ENCODE measurements around the gene LHFPL2.
A peak's percentile ranks its signal among the peaks of the same experiment; 100 is the strongest.

LHFPL2 gene

DNA sequence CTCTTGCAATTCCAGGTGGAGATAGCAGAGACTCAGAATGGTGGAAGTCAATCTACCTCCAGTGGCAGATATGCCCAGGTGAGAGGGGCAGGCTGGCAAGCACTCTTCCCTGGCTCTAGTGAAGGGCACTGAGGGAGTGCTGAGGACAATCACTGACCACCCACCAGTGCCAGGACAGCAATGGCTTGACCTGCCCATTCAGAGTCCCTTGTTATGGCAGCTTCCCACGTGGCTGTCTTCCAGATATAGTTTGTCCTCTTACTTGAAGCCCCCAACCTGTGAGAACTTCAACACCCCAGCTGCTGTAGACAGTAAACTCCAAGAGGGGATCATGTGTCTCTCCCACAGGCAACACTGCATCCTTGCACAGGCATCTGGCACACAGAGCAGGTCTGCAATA, 104.7 kb downstream of the LHFPL2 start:
- no peak for DNase-seq (ENCODE audit: low spot score)

DNA sequence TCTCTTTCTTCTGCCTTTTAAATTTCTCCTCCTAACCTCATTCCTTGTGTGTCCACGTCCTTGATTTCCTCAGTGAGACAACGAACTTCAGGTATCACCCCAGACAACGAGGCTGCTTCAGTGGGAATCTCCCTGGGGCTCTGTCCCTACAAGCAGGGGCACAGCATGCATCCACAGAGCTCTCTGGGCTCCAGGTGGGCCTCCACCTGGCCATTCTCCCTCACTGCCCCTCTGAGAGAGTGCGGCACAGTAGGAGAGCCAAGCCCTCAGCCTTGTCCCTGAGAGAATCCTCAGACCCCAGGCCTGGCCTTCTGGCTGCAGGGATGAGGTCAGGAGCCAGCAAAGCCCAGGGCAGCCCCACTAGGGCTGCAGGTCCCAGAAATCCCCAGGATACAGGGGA, 105.3 kb downstream of the LHFPL2 start:
- no peak for DNase-seq (ENCODE audit: low spot score)

DNA sequence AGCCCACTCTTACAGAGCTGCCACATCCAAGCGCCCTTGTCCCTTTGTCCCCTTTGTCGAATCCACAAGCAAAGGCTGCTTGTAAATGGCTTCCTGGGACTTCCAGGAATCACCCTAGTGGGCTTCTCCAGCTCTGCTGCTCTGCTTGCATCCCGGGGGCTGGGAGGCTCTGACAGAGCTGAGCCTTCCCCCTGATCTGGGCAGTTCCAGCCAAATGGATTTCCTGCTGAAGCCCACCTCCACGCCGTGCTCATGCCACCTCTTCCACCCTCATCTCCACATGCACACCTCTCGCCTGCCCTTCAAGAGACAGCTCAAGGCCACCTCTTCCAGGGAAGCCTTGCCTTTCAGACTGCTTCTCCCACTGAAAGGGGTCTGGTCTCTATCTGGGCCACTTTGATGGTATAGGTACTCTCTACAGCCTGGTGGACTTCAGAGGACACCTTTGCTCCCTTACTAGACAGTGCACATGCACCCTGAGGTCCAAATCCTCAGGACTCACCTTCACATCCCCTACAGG, 106.2 kb downstream of the LHFPL2 start:
- DNase-seq (ENCODE audit: low spot score), result no peak

DNA sequence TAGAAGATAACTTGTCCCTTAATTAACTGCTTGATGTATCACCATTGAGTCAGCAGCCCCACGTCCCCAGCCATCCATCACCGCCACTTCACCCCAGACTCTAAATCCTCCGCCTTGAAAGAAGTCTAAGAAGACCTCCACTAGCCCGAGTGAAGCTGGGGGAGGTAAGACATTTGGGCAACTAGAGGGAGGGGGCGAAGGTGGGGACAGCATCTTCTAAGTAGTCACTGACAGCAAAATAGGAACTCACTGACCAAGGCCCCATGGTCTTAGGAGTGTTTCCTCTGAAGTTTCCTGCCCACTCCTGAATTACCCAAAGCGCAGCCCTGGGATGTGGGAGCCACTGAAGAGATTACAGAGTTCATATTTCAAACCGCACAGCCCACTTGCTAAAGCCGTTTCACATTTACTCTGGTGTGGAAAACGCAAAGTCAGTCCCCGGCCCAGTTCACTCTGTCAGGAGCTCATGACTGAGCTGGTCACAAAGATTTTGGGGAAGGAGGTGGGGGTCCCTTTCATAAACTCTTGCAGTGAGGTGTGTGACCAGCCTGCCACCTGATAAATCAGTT, 107.4 kb downstream of the LHFPL2 start:
- no peak for DNase-seq (ENCODE audit: low spot score)

DNA sequence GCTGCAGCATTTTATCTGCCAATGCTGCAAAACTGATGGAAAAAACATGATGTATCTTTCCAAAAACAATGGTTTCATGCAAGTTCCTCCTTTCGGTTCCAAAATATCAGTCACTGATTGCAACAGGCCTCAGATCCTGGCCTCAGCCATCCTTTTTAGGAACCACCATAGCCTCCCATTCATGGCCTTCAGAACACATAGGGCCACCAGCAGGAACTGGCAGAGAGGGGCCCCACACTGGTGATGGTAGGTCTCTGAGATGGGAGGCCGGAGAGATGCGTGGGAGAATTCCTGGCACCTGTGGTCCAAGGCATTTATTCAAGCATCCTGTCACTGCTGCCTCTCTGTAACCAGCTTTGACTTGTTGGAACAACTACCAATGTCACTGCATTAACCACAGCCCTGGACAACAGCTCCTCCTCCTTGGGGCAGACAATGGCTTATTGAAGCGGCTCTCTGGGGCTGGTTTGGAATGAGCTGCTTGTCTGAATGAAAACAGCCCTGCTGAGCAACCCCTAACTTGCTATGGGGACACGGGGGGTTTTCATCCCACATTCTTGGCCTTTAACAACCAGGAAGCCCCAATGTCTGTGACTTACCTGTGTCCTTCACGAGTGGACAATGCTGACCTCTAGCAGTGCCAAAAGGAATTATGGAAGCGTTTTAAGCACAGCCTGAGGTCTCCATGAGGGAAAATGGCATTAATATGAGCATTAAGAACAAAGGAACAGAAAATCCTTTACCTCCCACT, 108.1 kb downstream of the LHFPL2 start:
- DNase-seq (ENCODE audit: low spot score), result no peak

DNA sequence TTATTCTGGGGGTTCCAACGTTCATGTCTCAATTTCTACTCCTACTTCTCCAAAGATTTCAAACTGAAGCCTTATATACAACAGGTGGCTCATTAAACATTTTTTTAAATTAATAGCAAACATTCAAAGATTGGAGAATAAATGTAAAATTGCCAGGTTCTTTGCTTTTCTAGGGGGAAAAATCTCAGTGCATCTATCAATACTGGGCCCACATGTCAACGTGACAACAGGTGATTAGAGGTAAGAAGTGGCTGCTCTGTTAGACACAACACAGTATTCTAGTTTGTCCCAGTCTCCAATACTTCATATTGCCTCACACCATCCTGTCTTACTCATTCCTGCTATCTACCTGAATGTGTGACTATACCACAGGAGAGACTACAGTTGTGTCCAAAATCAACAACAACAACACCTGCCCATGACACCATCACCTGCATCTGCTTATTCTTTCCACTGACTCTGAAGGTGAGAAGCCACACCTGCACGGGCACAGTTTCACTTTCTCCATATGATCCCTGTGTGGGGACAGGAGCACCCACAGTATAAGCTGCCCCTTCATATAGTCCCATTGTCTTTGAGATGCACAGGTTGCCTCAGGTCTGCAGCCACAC, 110.2 kb downstream of the LHFPL2 start:
- no peak for DNase-seq (ENCODE audit: low spot score)

DNA sequence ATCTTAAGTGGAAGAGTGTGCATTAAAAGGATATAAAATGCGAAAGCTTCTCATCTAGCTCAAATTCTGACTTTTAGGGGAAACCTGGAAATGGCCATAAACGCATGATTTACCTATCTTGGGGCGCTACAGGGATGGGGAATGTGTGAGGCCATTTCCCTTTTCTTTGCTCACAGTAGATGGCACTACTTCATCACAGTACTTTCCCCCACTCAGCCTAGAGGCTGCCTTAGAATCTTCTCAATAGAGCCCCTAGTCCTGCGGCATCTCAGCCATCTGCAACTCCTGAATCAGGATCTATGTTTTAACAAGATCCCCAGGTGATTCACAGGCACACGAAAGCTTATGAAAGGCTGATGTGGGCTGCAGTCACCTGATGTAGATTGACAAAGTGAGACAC, 110.8 kb downstream of the LHFPL2 start:
- DNase-seq (ENCODE audit: low spot score), result peak; percentile 32

DNA sequence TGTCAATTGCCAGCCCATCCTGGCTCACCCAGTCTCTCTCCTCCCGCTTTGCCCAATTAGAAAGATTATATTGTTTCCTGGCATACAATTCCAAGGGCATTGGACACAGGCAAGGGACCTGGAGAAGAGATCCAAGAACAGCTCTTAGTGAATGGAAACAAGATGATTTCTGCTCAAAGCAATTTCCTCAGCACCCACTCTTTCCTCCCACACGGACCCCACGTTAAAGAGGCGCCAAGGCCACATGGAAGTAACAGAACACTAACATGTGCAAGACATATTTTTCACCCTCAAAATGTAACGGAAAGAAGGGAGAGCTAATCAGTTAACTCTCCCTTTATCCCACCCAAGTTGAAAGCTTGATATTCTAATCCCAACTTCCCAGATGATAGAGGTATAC, 111.2 kb downstream of the LHFPL2 start:
- no peak for DNase-seq (ENCODE audit: low spot score)

DNA sequence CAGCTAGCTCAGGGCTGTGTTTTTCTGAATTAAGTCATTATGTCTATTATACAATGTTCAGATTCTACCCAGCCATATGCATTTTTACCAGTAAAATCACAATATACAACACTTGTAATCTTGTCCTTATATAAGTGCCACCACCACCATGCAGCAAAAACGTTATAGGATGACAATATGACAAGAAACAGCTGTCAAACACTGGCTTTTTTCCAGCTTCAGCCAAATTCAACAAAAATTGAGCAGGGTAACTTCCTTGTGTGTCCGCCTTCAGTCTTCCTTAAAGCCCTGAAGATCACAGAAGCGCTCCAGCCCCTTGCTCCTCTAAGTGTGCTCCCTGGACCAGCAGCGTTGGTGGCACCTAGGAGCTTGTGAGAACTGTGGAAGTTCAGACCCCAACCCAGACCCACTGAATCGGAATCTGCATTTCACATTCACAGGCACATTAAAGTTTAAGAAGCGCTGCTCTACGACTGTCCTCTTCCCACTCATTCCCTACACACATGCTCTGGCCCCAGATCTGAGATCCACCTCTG, 111.8 kb downstream of the LHFPL2 start:
- no peak for DNase-seq (ENCODE audit: low spot score)

DNA sequence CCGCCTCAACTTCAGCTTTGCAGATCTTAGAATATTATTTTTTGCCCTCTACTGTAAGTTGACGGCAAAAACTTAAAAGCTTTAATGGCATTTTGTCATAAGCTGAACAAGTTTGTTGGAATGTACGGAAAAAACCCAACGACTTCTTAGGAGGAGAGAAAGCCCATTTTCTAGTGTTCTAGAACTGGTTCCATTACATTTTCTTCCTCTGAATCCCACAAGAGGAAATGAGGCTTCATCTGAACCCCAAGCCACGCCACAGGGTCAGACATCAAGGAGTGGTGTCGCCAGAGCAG, 113.7 kb downstream of the LHFPL2 start:
- no peak for DNase-seq (ENCODE audit: low spot score)

DNA sequence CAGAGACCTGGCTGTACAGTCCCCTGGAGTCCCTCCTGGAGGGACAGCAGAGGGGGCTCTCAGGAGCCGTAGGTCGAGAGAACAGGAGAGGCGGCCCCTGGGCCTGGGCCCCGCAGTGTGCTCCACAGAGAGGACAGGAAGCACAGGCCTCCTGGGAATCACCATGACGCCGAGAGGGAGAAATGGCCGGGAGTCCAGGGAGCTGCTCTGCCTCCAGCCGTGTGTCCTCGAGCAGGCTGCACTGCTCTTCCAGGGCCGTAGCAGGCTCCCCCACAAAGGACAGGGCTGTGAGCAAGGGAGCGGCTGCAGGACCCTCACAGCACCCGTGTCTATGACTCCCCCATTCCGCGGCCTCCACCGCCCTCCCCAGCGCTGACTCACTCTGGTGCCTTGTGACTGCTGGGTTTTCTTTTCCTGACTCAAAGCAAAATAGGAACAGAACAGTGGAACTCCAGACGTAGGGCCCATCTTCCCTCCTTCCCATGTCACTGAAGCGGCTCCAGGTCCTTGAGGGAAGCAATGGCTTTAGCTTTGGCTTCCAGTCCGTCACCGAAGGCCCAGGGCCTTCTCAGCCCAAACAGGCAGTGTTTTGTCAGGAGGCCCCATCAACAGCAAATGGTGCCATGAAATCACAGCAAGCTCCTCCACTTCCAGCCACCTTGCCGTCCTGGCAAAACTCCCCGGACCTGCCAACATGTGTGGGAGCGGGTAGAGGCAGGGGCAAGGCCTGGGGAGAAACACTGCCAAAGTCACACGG, 114.2 kb downstream of the LHFPL2 start:
- no peak for DNase-seq (ENCODE audit: low spot score)

DNA sequence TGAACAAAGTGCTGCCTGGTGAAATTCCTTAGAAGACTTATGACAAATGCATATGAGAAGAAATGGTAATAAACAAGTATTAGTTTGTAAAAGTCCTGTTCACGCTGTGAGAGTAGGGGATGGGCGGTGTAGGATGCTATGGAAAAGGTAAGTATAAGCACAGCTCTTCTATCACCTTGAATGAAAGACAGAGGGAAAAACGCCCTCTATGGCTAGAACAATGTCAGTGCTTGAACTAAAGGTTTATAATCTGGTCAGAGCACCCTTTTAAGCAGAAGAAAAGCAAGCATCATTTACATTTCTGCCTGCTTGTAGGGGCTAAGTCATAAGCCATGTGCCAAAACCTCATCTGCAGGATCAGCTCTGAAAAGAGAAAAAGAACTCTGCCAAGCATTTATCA, 115.2 kb downstream of the LHFPL2 start:
- DNase-seq (ENCODE audit: low spot score), result peak; percentile 56

DNA sequence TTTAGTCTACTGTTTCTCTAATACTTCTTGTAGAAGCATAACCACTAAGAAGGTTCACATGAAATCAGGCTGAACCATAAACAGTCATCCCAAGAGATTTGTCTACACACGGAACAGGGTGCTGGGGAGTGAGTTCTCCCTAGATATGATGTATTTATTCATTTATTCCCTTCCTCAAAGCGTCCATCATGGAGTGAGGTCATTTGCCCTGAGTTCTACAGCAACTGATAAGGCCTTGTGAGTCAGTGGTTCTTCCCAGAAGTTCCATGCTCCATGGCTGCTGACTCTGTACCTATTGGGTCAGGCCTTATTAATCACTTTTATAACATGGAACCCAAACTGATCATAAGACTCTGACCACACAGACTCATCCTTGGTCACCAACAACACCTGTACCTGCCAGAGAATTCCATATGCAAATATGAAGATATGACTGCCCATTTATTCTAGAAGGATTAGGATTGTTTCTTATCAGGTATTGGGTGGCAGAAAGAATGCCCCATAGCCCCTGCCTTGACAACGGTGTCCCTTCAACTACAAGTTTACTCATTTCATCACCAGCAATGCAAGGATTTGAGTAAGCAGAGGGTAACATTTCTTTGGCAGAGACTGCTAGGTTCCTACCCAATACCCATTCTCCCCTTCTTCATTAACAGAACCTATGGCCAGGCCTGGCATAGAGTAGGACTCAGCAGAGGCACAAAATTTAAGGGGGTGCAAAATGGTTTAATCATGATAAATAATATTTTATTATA, 118.1 kb downstream of the LHFPL2 start:
- DNase-seq (ENCODE audit: low spot score), result no peak

DNA sequence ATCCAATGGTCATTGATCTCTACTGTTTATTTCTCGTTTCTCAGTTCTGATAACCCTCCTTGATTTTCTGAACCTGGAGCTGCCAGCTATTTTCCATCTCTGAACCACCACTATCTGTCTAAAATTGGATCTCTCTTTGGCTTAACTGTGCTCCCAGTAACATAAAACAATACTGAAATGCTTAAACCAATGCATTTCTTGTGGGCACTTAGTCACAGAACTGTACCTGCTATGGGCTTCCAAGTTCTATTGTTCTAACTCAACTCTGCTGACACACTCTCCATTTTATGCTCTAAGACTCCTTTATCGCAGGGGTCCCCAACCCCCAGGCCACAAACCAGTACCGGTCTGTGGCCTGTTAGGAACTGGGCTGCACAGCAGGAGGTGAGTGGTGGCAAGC, 120.6 kb downstream of the LHFPL2 start:
- DNase-seq (ENCODE audit: low spot score), result no peak

DNA sequence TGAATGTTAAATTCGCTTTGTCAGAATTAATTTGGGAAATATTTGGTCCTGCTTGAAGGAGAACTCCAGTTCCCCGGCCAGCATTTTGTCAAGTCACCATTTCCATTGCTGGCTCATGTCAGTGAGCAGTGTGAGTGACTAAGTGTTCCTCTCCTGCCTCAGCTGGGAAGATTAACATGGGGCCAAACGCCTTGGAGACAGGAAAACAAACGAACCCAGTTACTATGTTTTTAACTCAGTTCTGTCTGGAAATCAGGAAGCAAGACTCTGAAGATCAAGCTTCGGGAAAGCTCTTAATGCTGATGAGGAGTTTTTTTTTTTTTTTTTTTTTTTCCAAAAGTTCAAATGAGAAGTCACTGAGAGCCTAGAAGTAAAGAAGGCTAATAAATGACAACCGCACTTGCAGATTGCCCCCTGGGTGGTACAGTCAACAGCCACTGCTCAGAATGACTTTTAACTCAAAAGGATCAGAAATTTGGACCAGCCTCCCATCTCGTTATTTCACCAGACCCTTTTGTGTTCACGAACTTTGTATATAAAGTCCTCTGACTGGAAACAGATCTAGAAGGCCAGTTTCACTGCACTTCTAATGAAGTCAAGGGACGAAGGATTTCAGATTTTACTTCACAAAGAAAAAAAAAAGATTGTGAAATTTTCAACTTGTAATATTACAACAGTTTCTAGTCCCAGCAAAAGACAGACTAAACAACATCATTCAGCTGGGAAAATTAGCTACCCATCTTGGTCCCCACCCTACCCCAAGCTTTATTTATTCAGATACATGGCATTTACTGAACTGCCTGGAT, 121.3 kb downstream of the LHFPL2 start:
- DNase-seq (ENCODE audit: low spot score), result no peak

DNA sequence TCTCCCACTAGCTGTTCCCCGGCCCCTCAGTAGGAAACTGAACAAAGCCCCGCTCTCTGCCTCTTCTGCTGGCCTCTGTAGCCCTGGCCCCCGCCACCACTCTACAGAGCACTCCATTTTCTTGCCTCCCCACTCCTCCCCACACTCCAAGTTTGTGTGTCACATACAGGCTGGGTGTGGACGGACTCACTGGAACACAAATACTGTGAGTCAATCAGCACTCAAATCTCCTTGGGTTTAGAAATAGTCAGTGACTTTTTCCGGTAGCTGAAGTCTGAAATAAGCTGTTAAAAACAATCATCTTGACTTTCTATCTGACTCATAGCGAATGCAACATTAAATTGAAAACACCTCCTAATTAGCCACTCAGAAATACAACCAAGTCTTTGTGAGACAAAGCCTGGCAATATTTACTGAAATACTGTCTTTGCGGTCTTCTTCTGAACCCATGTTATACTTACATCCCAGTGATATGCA, 122.5 kb downstream of the LHFPL2 start:
- no peak for DNase-seq (ENCODE audit: low spot score)

DNA sequence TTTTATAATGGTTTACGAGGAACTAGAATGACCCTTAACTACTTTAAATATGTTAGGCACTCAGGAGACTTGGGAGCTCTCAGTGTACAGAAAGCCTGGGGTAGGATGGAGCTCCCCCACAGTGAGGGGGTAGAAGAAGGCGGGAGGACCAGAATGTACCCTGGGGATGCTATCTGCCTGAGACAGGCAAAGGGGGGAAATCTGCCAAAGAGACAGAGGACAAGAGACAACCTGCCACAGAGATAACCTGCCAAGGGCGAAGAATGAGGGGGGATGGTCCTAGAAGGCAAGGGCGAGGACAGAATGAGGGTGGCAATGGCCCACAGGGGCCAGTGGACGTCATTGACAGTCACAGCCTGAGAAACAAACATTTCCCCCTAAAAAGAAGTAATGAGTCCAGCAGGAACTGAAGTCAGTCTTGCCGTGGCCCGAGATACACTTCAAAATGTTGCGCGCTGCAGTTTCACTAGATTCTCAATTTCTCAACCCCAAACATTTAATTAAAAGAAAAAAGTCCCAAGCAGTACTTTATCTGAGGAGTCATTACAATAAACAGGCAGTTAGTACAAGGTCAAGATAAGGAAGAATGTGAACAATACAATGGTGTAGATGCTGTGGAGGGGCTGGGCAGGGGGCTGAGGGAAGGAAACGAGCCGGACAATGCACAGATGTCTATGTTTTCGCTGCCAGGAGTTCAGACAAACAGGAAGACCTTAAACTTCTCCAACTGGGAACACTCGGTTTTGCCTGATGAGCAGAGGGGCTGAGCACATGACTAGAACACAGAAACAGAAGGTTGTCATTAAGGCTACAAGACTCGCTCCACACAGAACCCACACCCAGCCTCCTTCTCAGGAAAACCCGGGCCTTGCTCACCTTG, 125.0 kb downstream of the LHFPL2 start:
- no peak for DNase-seq (ENCODE audit: low spot score)

DNA sequence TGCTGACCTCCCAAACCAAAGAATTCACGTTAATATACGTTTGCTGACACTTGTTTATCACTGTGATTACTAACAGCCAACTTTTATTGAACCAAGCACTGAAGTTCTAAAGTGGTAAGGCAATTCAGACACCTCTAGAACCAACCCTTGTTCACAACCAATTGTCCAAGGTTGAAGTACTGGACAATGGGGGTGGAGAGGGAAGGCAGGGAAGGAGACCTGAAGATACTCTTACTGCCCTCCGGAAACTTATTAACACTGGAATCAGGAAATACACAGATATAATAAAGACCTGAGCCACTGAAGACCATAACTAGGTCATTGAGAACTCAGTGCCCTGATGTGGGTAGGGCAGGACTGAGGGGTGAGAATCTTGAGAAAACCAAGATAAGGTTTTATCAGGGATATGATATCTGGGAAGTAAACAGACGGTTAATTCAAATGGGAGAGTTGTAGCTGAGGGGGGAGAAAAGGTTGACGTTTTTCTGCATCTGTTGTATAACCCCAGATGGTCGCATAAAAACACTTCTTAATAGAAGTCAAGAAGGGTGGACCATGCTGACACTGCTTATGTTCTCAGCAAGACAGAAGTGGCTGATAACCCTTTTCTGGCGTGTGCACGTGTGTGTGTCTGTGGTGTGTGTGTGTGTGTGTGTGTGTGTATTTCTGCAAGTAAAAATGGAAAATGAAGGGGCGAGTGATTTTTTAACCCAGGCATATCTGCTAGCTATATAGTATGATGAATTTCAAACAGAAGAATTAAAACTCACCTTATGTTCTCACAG, 125.9 kb downstream of the LHFPL2 start:
- DNase-seq (ENCODE audit: low spot score), result no peak

DNA sequence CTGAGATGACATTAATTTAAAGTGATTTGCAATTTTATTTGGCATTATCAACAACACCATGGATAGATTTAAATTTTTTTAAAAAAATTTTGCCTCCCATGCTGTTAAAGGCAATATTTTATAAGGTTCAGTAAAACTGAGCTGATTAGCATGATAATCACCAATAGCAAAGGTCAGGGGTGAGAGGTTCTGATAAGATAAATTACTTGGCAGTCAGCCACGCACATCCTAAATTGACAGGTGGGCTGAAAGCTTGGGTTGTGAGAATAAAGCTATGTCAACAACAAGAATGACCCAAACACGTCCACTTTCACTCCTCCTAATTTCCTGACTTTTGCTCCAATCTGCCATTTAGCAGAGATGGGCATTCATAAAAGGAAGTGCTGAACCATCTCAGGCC, 127.1 kb downstream of the LHFPL2 start:
- DNase-seq (ENCODE audit: low spot score), result no peak
